Kidney tubule cell (primary cell): Measurements from ENCODE around the gene FAM222B.
"Not testable (repeated sequence)": the region's sequence is repeated elsewhere in the genome, so short reads cannot be mapped to it uniquely, and the experiment has no call there.

Experiments used
- DNase-seq: peaks from one replicate; pipeline ENCODE4 v3.0.0-alpha.2; 2018; ENCODE audit warnings: low spot score

The FAM222B gene

GRCh38 chr17:28836541-28836940 lies 6.0 kb downstream of the FAM222B start:
- not testable (repeated sequence) for DNase-seq

GRCh38 chr17:28834420-28834819 lies 8.2 kb downstream of the FAM222B start:
- DNase-seq: no peak

GRCh38 chr17:28828294-28829040 lies 14.1 kb downstream of the FAM222B start:
- no peak for DNase-seq

GRCh38 chr17:28827672-28828071 lies 14.9 kb downstream of the FAM222B start:
- DNase-seq: no peak

- DNase-seq: no peak
These were observed 23.0 kb downstream of the FAM222B start for GRCh38 chr17:28819582-28819981.

- DNase-seq: no peak
These were observed 23.8 kb downstream of the FAM222B start for GRCh38 chr17:28818819-28819221.

GRCh38 chr17:28816540-28816939 lies 26.1 kb downstream of the FAM222B start:
- DNase-seq: no peak

GRCh38 chr17:28812748-28813377 lies 29.7 kb downstream of the FAM222B start:
- DNase-seq: peak; percentile 53

GRCh38 chr17:28812091-28812747 lies 30.4 kb downstream of the FAM222B start:
- DNase-seq: peak; percentile 97

GRCh38 chr17:28811651-28812090 lies 30.9 kb downstream of the FAM222B start:
- peak; percentile 87 for DNase-seq

GRCh38 chr17:28810437-28810836 lies 32.2 kb downstream of the FAM222B start:
- DNase-seq: no peak

GRCh38 chr17:28807925-28808634 lies 34.5 kb downstream of the FAM222B start:
- peak; percentile 80 for DNase-seq

- no peak for DNase-seq
These were observed 46.5 kb downstream of the FAM222B start for GRCh38 chr17:28796062-28796461.

GRCh38 chr17:28794846-28795441 lies 47.6 kb downstream of the FAM222B start:
- not testable (repeated sequence) for DNase-seq

- DNase-seq: no peak
These were observed 49.5 kb downstream of the FAM222B start for GRCh38 chr17:28792877-28793661.

GRCh38 chr17:28788100-28788499 lies 54.5 kb downstream of the FAM222B start:
- no peak for DNase-seq

- DNase-seq: no peak
These were observed 59.4 kb downstream of the FAM222B start for GRCh38 chr17:28783161-28783560.

GRCh38 chr17:28779601-28780000 lies 63.0 kb downstream of the FAM222B start:
- not testable (repeated sequence) for DNase-seq

- DNase-seq: no peak
These were observed 65.4 kb downstream of the FAM222B start for GRCh38 chr17:28777178-28777577.

GRCh38 chr17:28774206-28774605 lies 68.4 kb downstream of the FAM222B start:
- DNase-seq: no peak

GRCh38 chr17:28773736-28774135 lies 68.9 kb downstream of the FAM222B start:
- no peak for DNase-seq
